HG03571 (cell line): ENCODE data around the gene F12.
A peak's percentile ranks its signal among the peaks of the same experiment; 100 is the strongest.

Experiments used
- ATAC-seq: cut with Tn5 transposase; IDR thresholded peaks from one replicate; pipeline ENCODE4 v1.9.1; 2021; ENCODE audit not compliant: unreplicated experiment

F12 gene

GRCh38 chr5:177357459-177358351 lies 51.7 kb downstream of the F12 start, which contains the start of gene RGS14:
Gene RGS14, plus strand, starts transcription at chr5:177357924. Its CDS starts 101 bp downstream, at chr5:177358025.
- peak; percentile 83 for ATAC-seq

GRCh38 chr5:177357146-177357458 lies 52.3 kb downstream of the F12 start:
- no peak for ATAC-seq

GRCh38 chr5:177356746-177357145 lies 52.6 kb downstream of the F12 start:
- no peak for ATAC-seq

- no peak for ATAC-seq
Observed at GRCh38 chr5:177355868-177356168, 53.5 kb downstream of the F12 start.

GRCh38 chr5:177355162-177355867 lies 54.0 kb downstream of the F12 start:
- no peak for ATAC-seq

- ATAC-seq, result no peak
Observed at GRCh38 chr5:177354711-177355110, 54.7 kb downstream of the F12 start.

GRCh38 chr5:177354256-177354655 lies 55.1 kb downstream of the F12 start:
- ATAC-seq, result no peak

GRCh38 chr5:177353093-177353492 lies 56.3 kb downstream of the F12 start:
- no peak for ATAC-seq
